GM19397 (cell line): ENCODE results near the gene AURKAIP1.
"Not testable (repeated sequence)": the region's sequence is repeated elsewhere in the genome, so short reads cannot be mapped to it uniquely, and the experiment has no call there.

ENCODE experiments used
- ATAC-seq: cut with Tn5 transposase; IDR thresholded peaks from one replicate; pipeline ENCODE4 v1.9.1; 2021; ENCODE audit warnings: mild to moderate bottlenecking, moderate library complexity; ENCODE audit not compliant: unreplicated experiment

AURKAIP1 gene

GRCh38 chr1:1374929-1375662 is at the start of gene AURKAIP1:
Gene AURKAIP1 (minus strand): TSS chr1:1375207. CDS start chr1:1374756, 451 bp downstream.
- ATAC-seq: peak; percentile 84

- no peak for ATAC-seq
Measured at GRCh38 chr1:1424707-1425106, 49.7 kb upstream of the AURKAIP1 start.

GRCh38 chr1:1423245-1423597 is 48.2 kb upstream of the AURKAIP1 start:
- no peak for ATAC-seq

GRCh38 chr1:1422465-1423244 is 47.6 kb upstream of the AURKAIP1 start:
- no peak for ATAC-seq

- ATAC-seq: no peak
Measured at GRCh38 chr1:1421907-1422464, 47.0 kb upstream of the AURKAIP1 start.

- ATAC-seq: no peak
Measured at GRCh38 chr1:1421147-1421906, 46.3 kb upstream of the AURKAIP1 start, which contains the start of gene ANKRD65. Gene ANKRD65 (minus strand): TSS chr1:1421276. CDS start chr1:1421005, 271 bp downstream.

GRCh38 chr1:1420654-1421141 is 45.7 kb upstream of the AURKAIP1 start:
- ATAC-seq: no peak

- no peak for ATAC-seq
Measured at GRCh38 chr1:1419813-1420653, 45.0 kb upstream of the AURKAIP1 start.

- ATAC-seq: no peak
Measured at GRCh38 chr1:1419363-1419812, 44.4 kb upstream of the AURKAIP1 start.

- no peak for ATAC-seq
Measured at GRCh38 chr1:1418464-1419362, 43.7 kb upstream of the AURKAIP1 start.

- not testable (repeated sequence) for ATAC-seq
Measured at GRCh38 chr1:1417825-1418463, 42.9 kb upstream of the AURKAIP1 start.

GRCh38 chr1:1417396-1417795 is 42.4 kb upstream of the AURKAIP1 start:
- not testable (repeated sequence) for ATAC-seq

GRCh38 chr1:1415751-1416150 is 40.7 kb upstream of the AURKAIP1 start:
- ATAC-seq: no peak

- ATAC-seq: not testable (repeated sequence)
Measured at GRCh38 chr1:1412311-1412902, 37.4 kb upstream of the AURKAIP1 start.

GRCh38 chr1:1411626-1412025 is 36.6 kb upstream of the AURKAIP1 start:
- no peak for ATAC-seq

- ATAC-seq: not testable (repeated sequence)
Measured at GRCh38 chr1:1410238-1410637, 35.2 kb upstream of the AURKAIP1 start.

- ATAC-seq: peak; percentile 19
Measured at GRCh38 chr1:1407636-1408318, 32.8 kb upstream of the AURKAIP1 start.
